DMS53 treated with DMSO at 0.1 percent for 48 hours (cell line): Measurements from ENCODE around the gene AGMAT.

Experiments
- DNase-seq: peaks from one replicate; lab custom pipeline; 2025; ENCODE audit not compliant: unreplicated experiment; lab: John Stamatoyannopoulos, UW

The AGMAT gene, protein sequence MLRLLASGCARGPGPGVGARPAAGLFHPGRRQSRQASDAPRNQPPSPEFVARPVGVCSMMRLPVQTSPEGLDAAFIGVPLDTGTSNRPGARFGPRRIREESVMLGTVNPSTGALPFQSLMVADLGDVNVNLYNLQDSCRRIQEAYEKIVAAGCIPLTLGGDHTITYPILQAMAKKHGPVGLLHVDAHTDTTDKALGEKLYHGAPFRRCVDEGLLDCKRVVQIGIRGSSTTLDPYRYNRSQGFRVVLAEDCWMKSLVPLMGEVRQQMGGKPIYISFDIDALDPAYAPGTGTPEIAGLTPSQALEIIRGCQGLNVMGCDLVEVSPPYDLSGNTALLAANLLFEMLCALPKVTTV

GRCh38 chr1:15584489-15585363, at the start of gene AGMAT:
Gene AGMAT, minus strand, starts transcription at chr1:15585051. Its CDS starts 84 bp downstream, at chr1:15584967.
- DNase-seq, result no peak

DNA sequence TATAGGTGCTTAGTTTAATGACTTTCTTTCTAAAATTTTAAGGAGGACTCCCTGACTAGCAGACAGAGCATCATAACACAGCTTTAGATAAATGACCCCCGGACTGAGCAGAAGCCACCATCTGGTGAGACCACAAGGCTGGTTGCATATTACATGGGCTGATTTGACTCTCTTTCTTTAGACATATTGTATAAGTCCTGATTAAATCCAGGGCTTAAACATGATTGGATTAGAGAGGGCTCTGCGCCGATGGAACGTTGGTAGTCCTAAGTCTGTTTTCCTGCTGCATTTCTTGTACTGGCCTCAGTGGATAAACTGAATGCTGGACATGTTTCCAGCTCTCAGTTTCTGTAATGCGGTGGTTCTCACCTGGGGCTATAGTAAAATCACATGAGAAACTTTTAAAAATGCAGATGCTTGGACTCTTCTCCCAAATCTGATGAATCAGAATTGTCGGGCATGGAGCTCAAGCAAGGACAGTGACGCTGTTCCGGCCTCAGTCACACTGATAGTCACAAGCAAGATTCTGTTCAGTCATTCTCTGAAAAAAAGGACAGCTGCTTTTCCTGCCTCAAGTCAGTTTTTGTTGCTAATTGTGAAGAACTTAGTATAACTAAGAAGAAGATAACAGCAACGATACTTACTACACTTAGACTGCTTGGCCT, 49.0 kb upstream of the AGMAT start:
- DNase-seq, result no peak

- DNase-seq, result no peak
Observed at GRCh38 chr1:15628003-15628402, 43.2 kb upstream of the AGMAT start.

DNA sequence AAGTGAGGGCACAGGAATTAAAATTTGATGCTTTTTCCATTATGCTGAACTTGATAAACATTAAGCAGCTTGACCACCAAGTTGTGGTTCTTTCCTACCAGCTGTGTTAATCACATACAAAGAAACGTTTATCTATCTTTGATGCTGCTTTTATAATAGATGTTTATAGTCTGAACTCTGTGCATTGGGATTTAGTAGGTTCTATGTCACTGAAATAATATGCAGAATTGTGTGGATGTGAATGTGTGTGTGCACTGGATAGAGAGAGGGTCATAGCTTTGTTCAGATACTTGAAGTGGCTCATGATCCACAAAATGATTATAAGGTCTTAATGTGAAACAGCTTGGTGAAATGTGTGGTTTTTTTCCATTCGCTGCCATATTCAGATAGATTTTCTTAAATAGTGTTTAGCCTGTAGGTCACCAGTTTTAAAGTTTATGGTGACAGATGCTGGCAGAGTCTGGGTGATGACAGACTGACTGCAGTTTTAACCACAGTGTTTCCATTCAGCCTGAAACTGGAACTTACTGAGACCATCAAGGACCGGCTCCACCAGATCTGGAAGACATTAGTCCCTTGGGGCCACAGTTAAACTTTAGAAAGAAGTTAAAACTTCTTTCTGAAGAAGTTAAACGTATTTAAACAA, 42.6 kb upstream of the AGMAT start:
- DNase-seq, result no peak

DNA sequence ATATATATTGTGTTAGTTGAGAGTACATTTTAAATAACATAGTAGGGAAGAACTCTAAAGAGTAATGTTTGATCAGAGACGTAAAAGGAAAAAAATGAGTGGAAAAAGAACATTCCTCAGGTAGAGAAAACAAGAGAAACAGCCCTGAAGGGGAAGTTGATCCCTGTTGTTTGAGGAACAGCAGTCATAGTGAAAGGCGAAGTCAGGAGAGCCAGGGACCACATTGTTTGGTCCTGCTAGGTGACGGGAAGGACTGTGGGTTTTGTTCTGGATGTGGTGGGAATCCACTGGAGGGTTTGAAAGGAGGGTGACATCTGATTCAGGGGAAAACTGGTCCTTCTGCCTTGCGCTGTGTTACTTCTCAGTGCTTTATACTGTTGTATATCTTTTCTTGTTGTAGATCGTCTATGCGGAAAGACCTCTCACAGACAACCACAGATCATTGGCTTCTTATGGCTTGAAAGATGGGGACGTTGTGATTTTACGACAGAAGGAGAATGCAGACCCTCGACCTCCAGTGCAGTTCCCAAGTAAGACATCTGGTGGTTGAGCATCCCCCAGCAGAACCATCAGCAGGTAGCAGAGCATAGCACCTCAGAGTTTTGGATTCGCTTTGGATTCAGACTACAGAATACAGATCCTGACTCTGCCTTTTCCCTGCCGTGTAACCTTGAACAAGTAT, 41.6 kb upstream of the AGMAT start:
- DNase-seq, result no peak

GRCh38 chr1:15625056-15625917, 40.4 kb upstream of the AGMAT start:
- DNase-seq, result no peak

GRCh38 chr1:15624133-15624714, 39.4 kb upstream of the AGMAT start:
- DNase-seq, result no peak

GRCh38 chr1:15623435-15623834, 38.6 kb upstream of the AGMAT start:
- DNase-seq, result no peak

- no peak for DNase-seq
Observed at GRCh38 chr1:15622712-15623373, 38.0 kb upstream of the AGMAT start.

GRCh38 chr1:15621975-15622374, 37.1 kb upstream of the AGMAT start:
- DNase-seq, result no peak

DNA sequence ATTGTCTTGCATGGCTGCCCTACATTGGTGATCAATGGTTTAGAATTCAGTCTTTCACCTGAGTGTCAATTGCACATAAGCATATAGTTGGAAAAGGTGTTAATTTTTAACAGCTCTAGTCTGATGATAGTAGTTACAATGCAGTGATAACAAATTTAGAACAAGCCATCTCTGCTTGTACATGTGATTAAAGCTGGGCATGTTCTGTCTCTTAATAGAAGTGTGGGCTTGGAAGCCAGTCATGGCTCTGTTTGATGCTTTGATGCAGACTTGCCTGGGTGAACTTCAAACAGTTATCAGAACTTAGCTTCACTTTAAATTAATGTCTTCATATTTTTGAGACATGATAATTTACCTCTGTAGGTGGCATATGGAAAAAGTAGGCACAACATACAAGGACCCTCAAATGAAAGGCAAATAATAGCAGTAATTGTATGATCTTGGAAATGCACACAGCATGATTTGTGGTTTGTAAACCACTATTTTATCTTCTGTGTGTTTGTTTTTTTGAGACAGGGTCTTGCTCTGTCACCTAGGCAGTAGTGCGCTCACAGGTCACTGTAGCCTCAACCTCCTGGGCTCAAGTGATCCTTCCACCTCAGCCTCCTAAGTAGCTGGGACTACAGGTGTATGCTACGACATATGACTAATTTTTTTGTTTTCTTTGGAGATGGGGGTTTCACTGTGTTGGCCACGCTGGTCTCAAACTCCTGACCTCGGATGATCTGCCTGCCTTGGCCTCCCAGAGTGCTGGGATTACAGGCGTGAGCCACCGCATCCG, 36.2 kb upstream of the AGMAT start:
- no peak for DNase-seq

DNA sequence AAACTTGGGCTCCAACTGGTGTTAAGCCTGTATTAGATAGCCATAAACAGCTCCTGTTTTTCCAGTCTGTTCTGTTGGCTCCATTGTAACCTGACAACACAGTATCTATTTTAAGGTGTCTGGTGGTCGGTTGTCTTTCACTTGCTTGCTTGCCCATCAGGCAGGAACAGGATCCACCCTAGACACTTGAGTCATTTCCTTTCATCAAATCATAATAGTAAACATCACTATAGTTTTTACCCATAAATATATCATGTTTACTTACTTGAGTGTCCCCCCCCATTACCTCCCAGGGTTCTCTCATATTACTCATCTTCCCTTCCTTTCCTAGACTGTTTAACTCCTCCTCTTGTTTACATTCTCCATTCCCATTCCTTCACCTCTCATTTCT, 35.3 kb upstream of the AGMAT start:
- DNase-seq, result peak; percentile 29

DNA sequence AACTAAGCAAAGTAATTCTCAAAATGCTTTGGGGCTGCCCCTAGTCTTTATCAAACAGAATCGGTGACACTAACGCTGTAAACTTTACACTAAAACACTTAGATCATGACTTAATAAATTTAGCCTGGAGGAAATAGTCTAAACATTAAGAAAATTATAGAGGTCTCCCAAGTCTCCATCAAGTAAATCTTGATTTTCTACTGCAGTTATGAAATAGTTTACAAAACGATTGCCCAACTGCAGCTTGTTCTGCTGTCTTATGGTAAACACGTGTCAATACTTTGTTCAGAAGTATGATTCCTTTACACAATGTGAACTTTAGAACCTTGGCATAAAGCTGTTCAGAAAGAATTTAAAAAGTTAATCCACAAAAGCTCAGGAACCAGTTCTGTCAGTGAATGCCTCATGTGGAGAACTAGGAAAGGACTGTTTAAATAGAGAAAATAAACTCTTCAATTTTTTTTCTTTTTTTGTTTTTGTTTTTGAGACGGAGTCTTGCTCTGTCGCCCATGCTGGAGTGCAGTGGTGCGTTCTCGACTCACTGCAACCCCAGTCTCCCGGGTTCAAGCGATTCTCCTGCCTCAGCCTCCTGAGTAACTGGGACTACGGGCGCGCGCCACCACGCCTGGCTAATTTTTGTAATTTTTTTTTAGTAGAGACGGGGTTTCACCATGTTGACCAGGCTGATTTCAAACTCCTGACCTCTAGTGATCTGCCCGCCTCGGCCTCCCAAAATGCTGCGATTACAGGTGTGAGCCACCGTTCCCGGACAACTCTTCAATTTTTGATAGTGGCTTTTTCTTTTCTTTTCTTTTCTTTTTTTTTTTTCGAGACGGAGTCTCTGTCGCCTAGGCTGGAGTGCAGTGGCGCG, 34.0 kb upstream of the AGMAT start:
- no peak for DNase-seq

DNA sequence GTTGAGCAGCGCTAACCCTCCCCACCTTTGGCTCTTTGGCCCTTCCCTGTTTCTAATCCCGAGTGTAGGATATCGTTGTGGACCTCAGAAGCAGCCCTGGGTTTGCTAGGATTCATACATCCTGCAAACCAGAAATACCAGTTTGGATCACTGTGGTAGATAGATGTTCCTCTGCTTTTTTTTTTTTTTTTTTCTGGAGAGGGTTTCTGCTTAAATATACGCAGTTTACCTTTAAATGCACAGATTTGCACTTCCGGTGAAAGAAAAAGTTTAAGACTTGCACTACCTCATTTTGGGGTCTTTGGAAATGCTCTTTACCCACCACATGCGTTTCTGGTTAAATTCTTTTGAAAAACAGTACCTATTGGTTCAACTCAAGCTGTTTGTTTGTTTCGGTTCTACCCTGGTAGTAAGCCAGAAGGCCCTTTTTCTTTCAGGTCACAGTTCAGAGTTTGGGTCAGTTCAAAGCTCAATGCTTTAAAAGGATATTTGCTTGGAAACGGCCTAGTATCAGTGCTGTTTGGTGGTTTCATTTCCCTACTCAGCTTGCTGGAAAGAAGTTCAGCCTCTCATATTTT, 33.3 kb upstream of the AGMAT start:
- DNase-seq, result peak; percentile 88

GRCh38 chr1:15617173-15618076, 32.6 kb upstream of the AGMAT start, which contains the start of gene DDI2:
Gene DDI2, plus strand, starts transcription at chr1:15617458. Its CDS starts 213 bp downstream, at chr1:15617671.
- peak; percentile 90 for DNase-seq
